Measurements from ENCODE around the gene KRTAP3-2. TPM values are rescaled to one million over a fixed set of nuclear protein-coding genes. Genes with fewer than 3 reads are reported as not detected.
"Not testable (repeated sequence)": the region's sequence is repeated elsewhere in the genome, so short reads cannot be mapped to it uniquely, and the experiment has no call there.

The KRTAP3-2 gene
- total RNA-seq (not detected), polyA plus RNA-seq (not detected)

DNA sequence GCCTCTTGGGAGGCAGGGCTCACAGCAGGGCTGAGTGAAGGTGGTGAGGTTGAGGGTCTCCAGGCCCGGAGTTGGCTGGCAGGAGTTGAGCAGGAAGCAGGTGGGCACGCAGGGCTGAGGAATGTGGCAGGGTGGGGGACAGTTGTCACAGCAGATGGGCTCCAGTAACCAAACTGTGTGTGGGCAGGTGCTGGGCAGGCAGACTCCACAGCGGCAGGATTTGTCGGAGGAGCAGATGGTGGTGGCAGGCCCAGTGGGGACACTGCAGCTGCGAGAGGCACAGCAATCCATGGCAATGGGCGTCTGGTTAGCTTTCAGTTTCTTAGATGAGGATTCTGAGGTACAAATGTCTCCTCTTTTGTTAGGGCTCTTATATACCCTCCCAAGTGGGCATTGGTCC lies at the start of gene KRTAP3-2:
KRTAP3-2 (minus strand) TSS at position 344 of the 400 bp plus-strand sequence; CDS start at position 291, 53 bp downstream.
- not testable (repeated sequence) for H3K9me3 ChIP-seq (ENCODE audit: control insufficient read depth in 2 of 2, low read length in 2 of 2); H3K27ac Mint-ChIP-seq; ATAC-seq (ENCODE audit: low read depth in 2 of 2); H3K36me3 Mint-ChIP-seq; H3K9me3 Mint-ChIP-seq; H3K4me3 Mint-ChIP-seq; H3K27ac ChIP-seq (ENCODE audit: insufficient read depth, low read length, poor library complexity, severe bottlenecking); H3K36me3 ChIP-seq (ENCODE audit: control insufficient read depth, insufficient read depth, low read length); H3K4me1 ChIP-seq (ENCODE audit: control insufficient read depth, insufficient read depth, low read length, poor library complexity, severe bottlenecking); H3K4me1 Mint-ChIP-seq; DNase-seq; H3K4me3 ChIP-seq (ENCODE audit: low read depth, low read length)
- peaks cover 13% of the 10 kb centered on the region for H3K27me3 ChIP-seq (ENCODE audit: control insufficient read depth, insufficient read depth, low read length)
- H3K27me3 Mint-ChIP-seq: peaks cover 66% of the 10 kb centered on the region

DNA sequence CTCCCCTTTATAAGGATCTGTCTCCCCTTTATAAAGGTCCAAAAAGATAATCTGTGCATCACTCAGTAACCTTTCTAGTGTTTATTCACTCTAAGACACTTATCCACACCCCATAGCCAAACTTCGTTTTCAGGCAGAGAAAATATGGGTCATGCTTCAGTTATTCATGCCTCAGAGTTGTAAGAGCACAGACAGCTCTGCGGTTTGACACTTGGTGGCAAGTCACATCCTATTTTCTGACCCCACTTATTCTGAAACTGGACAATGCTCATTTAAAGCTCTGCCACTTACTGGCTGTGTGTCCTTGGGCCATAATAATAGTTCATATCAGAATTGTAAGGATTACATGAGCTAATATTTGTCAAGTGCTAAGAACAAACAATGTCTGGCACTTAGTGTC lies 49.4 kb upstream of the KRTAP3-2 start:
- H3K27ac ChIP-seq (ENCODE audit: insufficient read depth, low read length, poor library complexity, severe bottlenecking): no peak overlapping the region
- DNase-seq (no peak), ATAC-seq (ENCODE audit: low read depth in 2 of 2) (no peak)
- H3K27me3 ChIP-seq (ENCODE audit: control insufficient read depth, insufficient read depth, low read length): peaks cover 6% of the 10 kb centered on the region
- Mint-ChIP-seq H3K4me3 (no peak overlapping the region), H3K9me3 (peaks cover 0 to 2% (median 0%) of the 10 kb centered on the region in 7 donors), H3K27me3 (peaks cover 32% of the 10 kb centered on the region), H3K4me1 (no peaks in the 10 kb centered on the region), H3K27ac (no peak overlapping the region), H3K36me3 (no peaks in the 10 kb centered on the region)
- no peaks in the 10 kb centered on the region for H3K36me3 ChIP-seq (ENCODE audit: control insufficient read depth, insufficient read depth, low read length)
- no peak overlapping the region for H3K4me3 ChIP-seq (ENCODE audit: low read depth, low read length)
- H3K9me3 ChIP-seq (ENCODE audit: control insufficient read depth in 2 of 2, low read length in 2 of 2): no peaks in the 10 kb centered on the region
- H3K4me1 ChIP-seq (ENCODE audit: control insufficient read depth, insufficient read depth, low read length, poor library complexity, severe bottlenecking): no peaks in the 10 kb centered on the region

DNA sequence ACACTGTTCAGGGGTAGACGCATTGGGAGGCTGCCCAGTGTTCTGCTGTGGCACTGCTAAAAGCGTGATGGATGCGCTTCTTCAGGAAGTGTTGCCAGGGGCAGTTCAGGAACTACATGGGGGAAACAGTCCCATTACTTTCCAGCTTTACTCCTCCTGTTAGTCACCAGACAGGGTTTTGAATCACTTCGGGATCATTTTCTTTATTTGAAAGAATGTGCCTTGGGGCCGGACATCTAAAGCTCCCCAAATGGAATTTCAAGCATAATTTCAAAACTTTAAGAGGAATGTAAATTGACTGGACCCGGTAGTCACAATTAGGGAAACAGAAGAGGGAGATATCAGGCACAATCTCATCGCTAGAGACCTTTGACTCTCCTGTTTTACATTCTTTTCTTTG lies 48.7 kb upstream of the KRTAP3-2 start:
- no peak overlapping the region for H3K27ac Mint-ChIP-seq
- Histone ChIP-seq H3K9me3 (ENCODE audit: control insufficient read depth in 2 of 2, low read length in 2 of 2) (peaks cover 0 to 5% of the 10 kb centered on the region in 2 experiments), H3K27me3 (ENCODE audit: control insufficient read depth, insufficient read depth, low read length) (peaks cover 9% of the 10 kb centered on the region), H3K4me3 (ENCODE audit: low read depth, low read length) (no peak overlapping the region), H3K36me3 (ENCODE audit: control insufficient read depth, insufficient read depth, low read length) (no peaks in the 10 kb centered on the region), H3K4me1 (ENCODE audit: control insufficient read depth, insufficient read depth, low read length, poor library complexity, severe bottlenecking) (no peaks in the 10 kb centered on the region), H3K27ac (ENCODE audit: insufficient read depth, low read length, poor library complexity, severe bottlenecking) (no peak overlapping the region)
- H3K4me3 Mint-ChIP-seq: no peak overlapping the region
- H3K4me1 Mint-ChIP-seq: no peaks in the 10 kb centered on the region
- ATAC-seq (ENCODE audit: low read depth in 2 of 2): no peak
- H3K27me3 Mint-ChIP-seq: peaks cover 37% of the 10 kb centered on the region
- no peak for DNase-seq
- H3K9me3 Mint-ChIP-seq: peaks cover 0 to 4% (median 3%) of the 10 kb centered on the region in 7 donors
- no peaks in the 10 kb centered on the region for H3K36me3 Mint-ChIP-seq

DNA sequence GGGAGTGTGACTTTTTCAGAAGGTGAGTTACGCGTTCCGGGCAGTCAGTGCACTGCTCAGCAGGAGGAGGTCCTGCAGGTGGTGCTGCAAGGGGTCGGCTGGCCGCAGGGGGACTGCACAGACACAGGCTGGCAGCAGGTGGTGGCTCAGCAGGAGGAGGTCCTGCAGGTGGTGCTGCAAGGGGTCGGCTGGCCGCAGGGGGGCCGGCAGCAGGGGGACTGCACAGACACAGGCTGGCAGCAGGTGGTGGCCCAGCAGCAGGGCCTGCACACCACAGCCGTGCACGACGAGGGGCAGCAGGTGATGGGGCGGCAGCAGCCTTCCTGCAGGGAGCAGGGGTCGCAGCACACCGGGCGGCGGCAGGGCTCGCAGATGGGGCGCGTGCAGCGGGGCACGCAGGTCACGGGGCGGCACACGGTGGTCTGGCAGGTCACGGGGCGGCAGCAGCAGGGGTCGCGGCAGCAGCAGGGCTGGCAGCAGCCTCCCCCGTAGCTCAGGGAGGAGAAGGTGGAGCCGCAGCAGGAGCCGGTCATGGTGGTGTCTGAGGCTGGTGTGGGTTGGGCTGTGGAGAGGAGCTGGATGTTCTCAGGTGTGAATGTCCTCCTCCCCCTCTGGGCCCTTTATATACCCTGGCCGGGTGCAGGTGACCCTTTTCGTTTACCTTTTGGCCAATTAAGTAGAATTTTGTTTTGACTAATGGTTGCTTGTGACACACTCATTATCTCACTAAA lies 47.2 kb upstream of the KRTAP3-2 start, which contains the start of gene KRTAP2-1:
KRTAP2-1 (minus strand) TSS at position 582 of the 731 bp plus-strand sequence; CDS start at position 533, 49 bp downstream.
- H3K27ac Mint-ChIP-seq; H3K27ac ChIP-seq (ENCODE audit: insufficient read depth, low read length, poor library complexity, severe bottlenecking); H3K4me3 ChIP-seq (ENCODE audit: low read depth, low read length); H3K4me3 Mint-ChIP-seq; H3K9me3 Mint-ChIP-seq; DNase-seq; H3K4me1 Mint-ChIP-seq; H3K9me3 ChIP-seq (ENCODE audit: control insufficient read depth in 2 of 2, low read length in 2 of 2); H3K36me3 Mint-ChIP-seq; H3K4me1 ChIP-seq (ENCODE audit: control insufficient read depth, insufficient read depth, low read length, poor library complexity, severe bottlenecking); ATAC-seq (ENCODE audit: low read depth in 2 of 2); H3K36me3 ChIP-seq (ENCODE audit: control insufficient read depth, insufficient read depth, low read length): not testable (repeated sequence)
- peaks cover 45% of the 10 kb centered on the region for H3K27me3 Mint-ChIP-seq
- peaks cover 11% of the 10 kb centered on the region for H3K27me3 ChIP-seq (ENCODE audit: control insufficient read depth, insufficient read depth, low read length)

DNA sequence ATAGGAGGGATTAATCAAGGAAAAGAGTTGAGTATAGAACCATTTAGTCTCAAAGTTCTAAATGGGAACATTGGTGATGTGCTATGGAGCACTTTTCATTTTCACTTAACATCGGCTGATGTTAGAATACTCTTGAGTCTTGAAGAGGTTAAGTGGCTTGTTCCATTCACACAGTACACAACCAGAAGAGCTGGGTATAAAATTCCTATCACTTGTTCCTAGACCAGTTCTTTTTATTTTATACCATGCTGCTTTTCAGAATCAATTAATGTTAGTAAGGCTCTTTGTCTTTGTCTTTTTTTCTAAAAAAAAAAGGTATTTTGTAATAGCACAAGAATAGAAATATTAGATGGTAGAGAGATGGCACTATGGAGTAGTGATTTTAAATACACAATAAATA lies 43.2 kb upstream of the KRTAP3-2 start:
- H3K9me3 Mint-ChIP-seq: peaks cover 0 to 6% (median 4%) of the 10 kb centered on the region in 7 donors

DNA sequence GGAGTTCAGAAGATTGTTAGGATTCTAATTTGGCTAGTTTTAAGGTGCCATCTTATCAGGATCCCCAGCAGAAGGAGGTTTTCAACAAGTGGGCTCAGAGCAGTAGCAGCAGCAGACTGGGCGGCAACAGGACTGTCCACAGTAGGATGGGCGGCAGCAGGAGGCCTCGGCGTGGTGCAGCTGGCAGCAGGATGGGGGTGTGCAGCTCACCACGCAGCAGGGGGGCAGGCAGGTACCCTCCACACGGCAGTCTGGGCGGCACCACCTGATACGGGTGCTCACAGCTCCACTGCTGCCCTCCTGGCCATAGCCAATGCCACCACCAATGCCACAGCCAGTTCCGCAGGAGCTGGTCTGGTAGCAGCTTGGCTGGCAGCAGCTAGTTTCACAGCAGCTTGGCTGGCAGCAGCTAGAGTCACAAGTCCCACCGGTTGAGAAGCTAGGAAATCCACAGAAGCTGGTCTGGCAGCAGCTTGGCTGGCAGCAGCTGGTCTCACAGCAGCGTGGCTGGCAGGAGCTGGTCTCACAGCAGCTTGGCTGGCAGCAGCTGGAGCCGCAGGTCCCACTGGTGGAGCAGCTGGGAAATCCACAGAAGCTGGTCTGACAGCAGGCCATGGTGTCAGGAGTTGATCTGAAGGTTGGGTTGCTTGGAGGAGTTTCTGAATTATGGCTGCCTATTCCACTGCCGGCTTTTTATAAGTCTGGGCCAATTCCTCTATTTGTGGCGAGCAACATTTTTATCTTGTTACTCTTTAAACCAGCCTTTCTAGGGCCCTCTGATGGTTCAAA lies 41.3 kb upstream of the KRTAP3-2 start, which contains the start of gene KRTAP1-1:
KRTAP1-1 (minus strand) TSS at position 668 of the 789 bp plus-strand sequence; CDS start at position 615, 53 bp downstream.
- not testable (repeated sequence) for H3K4me3 Mint-ChIP-seq; H3K9me3 Mint-ChIP-seq; H3K4me3 ChIP-seq (ENCODE audit: low read depth, low read length); H3K9me3 ChIP-seq (ENCODE audit: control insufficient read depth in 2 of 2, low read length in 2 of 2); H3K27ac ChIP-seq (ENCODE audit: insufficient read depth, low read length, poor library complexity, severe bottlenecking); ATAC-seq (ENCODE audit: low read depth in 2 of 2); H3K36me3 ChIP-seq (ENCODE audit: control insufficient read depth, insufficient read depth, low read length); H3K36me3 Mint-ChIP-seq; H3K27ac Mint-ChIP-seq; H3K4me1 Mint-ChIP-seq; DNase-seq; H3K4me1 ChIP-seq (ENCODE audit: control insufficient read depth, insufficient read depth, low read length, poor library complexity, severe bottlenecking)
- H3K27me3 Mint-ChIP-seq: peaks cover 41% of the 10 kb centered on the region
- H3K27me3 ChIP-seq (ENCODE audit: control insufficient read depth, insufficient read depth, low read length): peaks cover 12% of the 10 kb centered on the region

More for the DNA sequence above, 43.2 kb upstream of the KRTAP3-2 start:
- DNase-seq: no peak
- H3K4me1 Mint-ChIP-seq: no peaks in the 10 kb centered on the region
- ATAC-seq (ENCODE audit: low read depth in 2 of 2): no peak
- H3K4me3 ChIP-seq (ENCODE audit: low read depth, low read length): no peak overlapping the region
- no peak overlapping the region for H3K27ac ChIP-seq (ENCODE audit: insufficient read depth, low read length, poor library complexity, severe bottlenecking)
- peaks cover 5 to 9% of the 10 kb centered on the region in 2 experiments for H3K9me3 ChIP-seq (ENCODE audit: control insufficient read depth in 2 of 2, low read length in 2 of 2)
- peaks cover 43% of the 10 kb centered on the region for H3K27me3 Mint-ChIP-seq
- H3K4me3 Mint-ChIP-seq: no peak overlapping the region
- H3K27me3 ChIP-seq (ENCODE audit: control insufficient read depth, insufficient read depth, low read length): peaks cover 10% of the 10 kb centered on the region
- no peaks in the 10 kb centered on the region for H3K36me3 Mint-ChIP-seq
- H3K36me3 ChIP-seq (ENCODE audit: control insufficient read depth, insufficient read depth, low read length): no peaks in the 10 kb centered on the region
- H3K27ac Mint-ChIP-seq: no peak overlapping the region
- H3K4me1 ChIP-seq (ENCODE audit: control insufficient read depth, insufficient read depth, low read length, poor library complexity, severe bottlenecking): no peaks in the 10 kb centered on the region

DNA sequence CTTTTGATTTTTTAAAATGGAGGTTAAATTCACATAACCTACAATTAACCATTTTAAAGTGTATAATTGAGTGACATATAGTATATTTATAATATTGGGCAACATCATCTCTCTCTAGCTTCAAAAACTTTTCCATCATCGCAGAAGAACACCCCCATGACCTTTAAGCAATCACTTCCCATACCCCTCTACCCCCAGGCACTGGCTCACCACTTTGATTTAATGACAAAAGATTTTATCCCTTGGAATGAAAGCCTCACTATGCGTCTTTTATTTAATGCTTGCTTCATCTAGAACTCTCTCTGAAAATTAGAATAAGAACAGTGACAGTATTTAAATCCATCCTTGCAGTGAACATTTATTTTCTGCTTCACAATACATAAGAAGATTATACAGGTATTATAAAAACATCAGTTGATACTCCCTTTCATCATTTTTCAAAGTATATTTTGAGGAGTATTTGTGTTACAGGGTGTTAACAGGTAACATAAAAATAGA lies 38.2 kb upstream of the KRTAP3-2 start:
- peaks cover 0 to 2% of the 10 kb centered on the region in 2 experiments for H3K9me3 ChIP-seq (ENCODE audit: control insufficient read depth in 2 of 2, low read length in 2 of 2)
- ATAC-seq (ENCODE audit: low read depth in 2 of 2): no peak
- peaks cover 29% of the 10 kb centered on the region for H3K27me3 Mint-ChIP-seq
- H3K4me1 Mint-ChIP-seq: no peaks in the 10 kb centered on the region
- H3K27ac Mint-ChIP-seq: no peak overlapping the region
- H3K9me3 Mint-ChIP-seq: peaks cover 0 to 1% (median 0%) of the 10 kb centered on the region in 7 donors
- H3K4me3 Mint-ChIP-seq: no peak overlapping the region
- no peak for DNase-seq
- H3K4me3 ChIP-seq (ENCODE audit: low read depth, low read length): no peak overlapping the region
- H3K4me1 ChIP-seq (ENCODE audit: control insufficient read depth, insufficient read depth, low read length, poor library complexity, severe bottlenecking): no peaks in the 10 kb centered on the region
- H3K27ac ChIP-seq (ENCODE audit: insufficient read depth, low read length, poor library complexity, severe bottlenecking): no peak overlapping the region
- peaks cover 7% of the 10 kb centered on the region for H3K27me3 ChIP-seq (ENCODE audit: control insufficient read depth, insufficient read depth, low read length)
- no peaks in the 10 kb centered on the region for H3K36me3 ChIP-seq (ENCODE audit: control insufficient read depth, insufficient read depth, low read length)
- H3K36me3 Mint-ChIP-seq: no peaks in the 10 kb centered on the region

Data from CD4-positive, CD25-positive, alpha-beta regulatory T cell (primary cell).